Measurements from ENCODE around the gene BTN2A1. TPM values are rescaled to one million over a fixed set of nuclear protein-coding genes. Genes with fewer than 3 reads are reported as not detected.
A peak's percentile ranks its signal among the peaks of the same experiment; 100 is the strongest.

Gene BTN2A1
- total and polyA plus RNA-seq, 2 of the 13 experiments (the other 11 are each of a cell fraction or from before 2014, with no cell fraction given) = 16.4 to 30.4 TPM

DNA sequence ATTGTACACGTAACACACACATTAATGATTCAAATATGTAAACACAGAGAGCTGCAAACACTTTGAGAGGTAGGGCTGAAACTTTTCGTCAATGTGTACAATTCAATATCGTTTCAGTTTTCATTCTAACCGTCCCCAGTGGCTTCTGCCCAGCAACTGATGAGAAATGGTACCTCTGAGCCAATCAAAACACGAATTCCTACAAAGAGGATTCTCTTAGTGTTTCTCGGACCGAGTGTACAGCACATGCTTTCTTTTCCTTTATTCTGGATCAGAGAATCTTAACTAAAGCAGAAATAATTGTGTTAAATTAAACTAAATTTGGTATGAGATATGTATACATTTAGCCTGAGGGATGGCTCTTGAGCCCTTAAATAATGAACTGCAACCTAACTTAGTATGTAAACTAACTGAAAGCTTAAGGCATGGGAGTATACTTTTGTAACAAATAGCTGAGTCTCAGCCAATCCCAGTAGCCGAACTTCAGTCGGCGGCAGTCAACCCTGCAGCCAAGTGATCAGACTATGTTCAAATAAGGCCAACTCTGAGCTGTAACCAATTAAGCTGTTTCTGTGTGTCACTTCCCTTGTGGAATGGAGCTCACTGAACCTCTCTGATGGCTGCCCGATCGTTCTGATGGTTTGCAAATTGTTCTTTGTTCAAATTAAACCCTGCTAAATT is 16.1 kb downstream of the BTN2A1 start (continued):
- TF ChIP-seq NFATC3 (CRISPR knock-in tag; IDR thresholded peaks at IDR 0.05) = no peak
- TF ChIP-seq CHD2 (IDR thresholded peaks at IDR 0.05; ENCODE audit: low read depth, low read length) = no peak
- no peak for TF ChIP-seq ZNF879 (CRISPR knock-in tag; IDR thresholded peaks at IDR 0.05)
- TF ChIP-seq HOXA9 (CRISPR knock-in tag; IDR thresholded peaks at IDR 0.05; ENCODE audit: borderline replicate concordance) = no peak
- no peak for TF ChIP-seq ZFP41 (CRISPR knock-in tag; IDR thresholded peaks at IDR 0.05; ENCODE audit: borderline replicate concordance)
- TF ChIP-seq ZNF20 (CRISPR knock-in tag; IDR thresholded peaks at IDR 0.05) = no peak
- no peak for TF ChIP-seq FOXC1 (CRISPR knock-in tag; IDR thresholded peaks at IDR 0.05; ENCODE audit: borderline replicate concordance)
- no peak for TF ChIP-seq ZNF292 (CRISPR knock-in tag; IDR thresholded peaks at IDR 0.05; ENCODE audit: borderline replicate concordance, low read depth)
- no peak for TF ChIP-seq ZNF747 (CRISPR knock-in tag; IDR thresholded peaks at IDR 0.05; ENCODE audit: borderline replicate concordance)
- TF ChIP-seq MEIS2 (CRISPR knock-in tag; IDR thresholded peaks at IDR 0.05) = 0 out of 2 replicates have a peak, but pooled peaks have one; percentile 21
- TF ChIP-seq ZNF354B (CRISPR knock-in tag; IDR thresholded peaks at IDR 0.05) = no peak
- 0 out of 2 replicates have a peak, but pooled peaks have one; percentile 24 for TF ChIP-seq ZNF644 (CRISPR knock-in tag; IDR thresholded peaks at IDR 0.05; ENCODE audit: low read depth)
- TF ChIP-seq ZNF260 (CRISPR knock-in tag; IDR thresholded peaks at IDR 0.05; ENCODE audit: borderline replicate concordance, low read depth) = no peak
- no peak for TF ChIP-seq SRSF4 (IDR thresholded peaks at IDR 0.05; ENCODE audit: low read depth, low read length, poor library complexity, severe bottlenecking)
- no peak for TF ChIP-seq MED8 (CRISPR knock-in tag; IDR thresholded peaks at IDR 0.05; ENCODE audit: insufficient replicate concordance)
- peak; percentile 64 for TF ChIP-seq HDAC1 (CRISPR knock-in tag; IDR thresholded peaks at IDR 0.05)
- no peak for TF ChIP-seq ATF2 (CRISPR knock-in tag; IDR thresholded peaks at IDR 0.05)
- TF ChIP-seq PRDM4 (CRISPR knock-in tag; IDR thresholded peaks at IDR 0.05; ENCODE audit: borderline replicate concordance) = no peak
- TF ChIP-seq PHF8 (CRISPR knock-in tag; IDR thresholded peaks at IDR 0.05) = peak; percentile 51
- TF ChIP-seq KDM5B (CRISPR knock-in tag; IDR thresholded peaks at IDR 0.05; ENCODE audit: borderline replicate concordance) = no peak
- TF ChIP-seq, protein P1, sequence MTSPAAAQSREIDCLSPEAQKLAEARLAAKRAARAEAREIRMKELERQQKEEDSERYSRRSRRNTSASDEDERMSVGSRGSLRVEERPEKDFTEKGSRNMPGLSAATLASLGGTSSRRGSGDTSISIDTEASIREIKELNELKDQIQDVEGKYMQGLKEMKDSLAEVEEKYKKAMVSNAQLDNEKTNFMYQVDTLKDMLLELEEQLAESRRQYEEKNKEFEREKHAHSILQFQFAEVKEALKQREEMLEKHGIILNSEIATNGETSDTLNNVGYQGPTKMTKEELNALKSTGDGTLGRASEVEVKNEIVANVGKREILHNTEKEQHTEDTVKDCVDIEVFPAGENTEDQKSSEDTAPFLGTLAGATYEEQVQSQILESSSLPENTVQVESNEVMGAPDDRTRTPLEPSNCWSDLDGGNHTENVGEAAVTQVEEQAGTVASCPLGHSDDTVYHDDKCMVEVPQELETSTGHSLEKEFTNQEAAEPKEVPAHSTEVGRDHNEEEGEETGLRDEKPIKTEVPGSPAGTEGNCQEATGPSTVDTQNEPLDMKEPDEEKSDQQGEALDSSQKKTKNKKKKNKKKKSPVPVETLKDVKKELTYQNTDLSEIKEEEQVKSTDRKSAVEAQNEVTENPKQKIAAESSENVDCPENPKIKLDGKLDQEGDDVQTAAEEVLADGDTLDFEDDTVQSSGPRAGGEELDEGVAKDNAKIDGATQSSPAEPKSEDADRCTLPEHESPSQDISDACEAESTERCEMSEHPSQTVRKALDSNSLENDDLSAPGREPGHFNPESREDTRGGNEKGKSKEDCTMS (CRISPR knock-in tag; conservative IDR thresholded peaks at IDR 0.05) = no peak
- peak; percentile 26 for TF ChIP-seq XRCC5 (optimal IDR thresholded peaks at IDR 0.05; ENCODE audit: low read length)
- no peak for TF ChIP-seq SRY (CRISPR knock-in tag; IDR thresholded peaks at IDR 0.05)
- no peak for TF ChIP-seq ZNF7 (CRISPR knock-in tag; IDR thresholded peaks at IDR 0.05)
- peak; percentile 91; the same call in 1 of the 2 replicates for TF ChIP-seq ZNF670 (CRISPR knock-in tag; IDR thresholded peaks at IDR 0.05; ENCODE audit: borderline replicate concordance)
